CD4-positive, alpha-beta T cell treated with Interleukin-10 for 1 hour (primary cell): Measurements from ENCODE around the gene MACROD2.

Experiments used
- DNase-seq: peaks from one replicate; pipeline ENCODE4 v3.0.0-alpha.2; 2020

Gene MACROD2

GRCh38 chr20:14488756-14489479 is 493.6 kb downstream of the MACROD2 start:
- no peak for DNase-seq

GRCh38 chr20:14489544-14489943 is 494.2 kb downstream of the MACROD2 start:
- DNase-seq: no peak

GRCh38 chr20:14491436-14491835 is 496.1 kb downstream of the MACROD2 start:
- no peak for DNase-seq

GRCh38 chr20:14493408-14493807 is 498.1 kb downstream of the MACROD2 start:
- DNase-seq: no peak

GRCh38 chr20:14494355-14494754 is 499.0 kb downstream of the MACROD2 start:
- no peak for DNase-seq

GRCh38 chr20:14495066-14495465 is 499.8 kb downstream of the MACROD2 start:
- DNase-seq: no peak

- no peak for DNase-seq
Observed at GRCh38 chr20:14497004-14497403, 501.7 kb downstream of the MACROD2 start.

GRCh38 chr20:14498772-14499171 is 503.5 kb downstream of the MACROD2 start:
- no peak for DNase-seq

GRCh38 chr20:14505476-14505875 is 510.2 kb downstream of the MACROD2 start:
- no peak for DNase-seq

GRCh38 chr20:14507711-14508110 is 512.4 kb downstream of the MACROD2 start:
- DNase-seq: no peak

GRCh38 chr20:14510341-14510740 is 515.0 kb downstream of the MACROD2 start:
- DNase-seq: no peak

- no peak for DNase-seq
Observed at GRCh38 chr20:14512839-14513238, 517.5 kb downstream of the MACROD2 start.

- no peak for DNase-seq
Observed at GRCh38 chr20:14518648-14519047, 523.3 kb downstream of the MACROD2 start.

- no peak for DNase-seq
Observed at GRCh38 chr20:14521016-14521415, 525.7 kb downstream of the MACROD2 start.

GRCh38 chr20:14521436-14521835 is 526.1 kb downstream of the MACROD2 start:
- DNase-seq: no peak

GRCh38 chr20:14522595-14522994 is 527.3 kb downstream of the MACROD2 start:
- no peak for DNase-seq

GRCh38 chr20:14523090-14523489 is 527.8 kb downstream of the MACROD2 start:
- no peak for DNase-seq

GRCh38 chr20:14525426-14525825 is 530.1 kb downstream of the MACROD2 start:
- no peak for DNase-seq

- DNase-seq: no peak
Observed at GRCh38 chr20:14526891-14527290, 531.6 kb downstream of the MACROD2 start.

GRCh38 chr20:14531786-14532185 is 536.5 kb downstream of the MACROD2 start:
- DNase-seq: no peak

- DNase-seq: no peak
Observed at GRCh38 chr20:14536738-14537137, 541.4 kb downstream of the MACROD2 start.

- DNase-seq: no peak
Observed at GRCh38 chr20:14538433-14538832, 543.1 kb downstream of the MACROD2 start.

GRCh38 chr20:14543040-14543439 is 547.7 kb downstream of the MACROD2 start:
- DNase-seq: no peak

GRCh38 chr20:14544688-14545087 is 549.4 kb downstream of the MACROD2 start:
- no peak for DNase-seq

- DNase-seq: no peak
Observed at GRCh38 chr20:14550655-14551054, 555.3 kb downstream of the MACROD2 start.
